Adrenal gland (tissue), 12 donors: ENCODE results near the gene IFT88. TPM values are rescaled to one million over a fixed set of nuclear protein-coding genes. Genes with fewer than 3 reads are reported as not detected.

Experiments
- DNase-seq, 7 donors: peaks; one replicate each; pipeline ENCODE4 v3.0.0-alpha.2; 2019 to 2020
- H3K27ac ChIP-seq, 5 donors: fragments of 200-600 bp; sonication (generic) in 4 of 5; 1 replicate in 3 of 5; 2 replicates in 2 of 5; pipeline versions ENCODE4 v1.5.1 to v1.8.0; 2016 to 2020; ENCODE audit warnings: mild to moderate bottlenecking in 1 of 5
- H3K27me3 ChIP-seq: fragments of 200-600 bp; 2 replicates; pipeline ENCODE4 v1.8.0; 2021
- H3K36me3 ChIP-seq, 2 donors: fragments of 200-600 bp; replicated peaks in 1 of 2; 1 replicate in 1 of 2; 2 replicates in 1 of 2; pipeline versions ENCODE4 v1.5.1 to v1.8.0; 2018 to 2022
- H3K4me1 ChIP-seq, 2 donors: fragments of 200-600 bp; replicated peaks in 1 of 2; 1 replicate in 1 of 2; 2 replicates in 1 of 2; pipeline versions ENCODE4 v1.5.1 to v1.8.0; 2018 to 2021
- H3K4me3 ChIP-seq, 4 donors: fragments of 200-600 bp; sonication (generic) in 3 of 4; one replicate each; pipeline ENCODE4 v1.5.1; 2016 to 2018
- H3K9me3 ChIP-seq, 3 donors: fragments of 200-600 bp; sonication (generic) in 1 of 3; replicated peaks in 1 of 3; 1 replicate in 2 of 3; 2 replicates in 1 of 3; pipeline versions ENCODE4 v1.5.1 to v1.8.0; 2016 to 2021
- CTCF ChIP-seq, 6 experiments: fragments of 450-650 bp in 4 of 6; fragments of 200-600 bp in 2 of 6; sonication (generic) in 1 of 6; IDR thresholded peaks; 1 replicate in 5 of 6; 2 replicates in 1 of 6; pipeline versions ENCODE4 v1.5.1 to v1.8.0; 2016 to 2021; ENCODE audit warnings: antibody characterized with exemption in 6 of 6, mild to moderate bottlenecking in 2 of 6, moderate library complexity in 1 of 6
- POLR2A ChIP-seq, 2 donors: fragments of 450-650 bp; IDR thresholded peaks; one replicate each; pipeline ENCODE4 v1.6.1; 2017; ENCODE audit warnings: antibody characterized with exemption in 2 of 2, mild to moderate bottlenecking in 2 of 2, moderate library complexity in 1 of 2
- WGBS, 4 donors: extraction: QIAGEN DNeasy Blood & Tissue Kit in 2 of 4; methylation state at CpG; one replicate each; pipeline versions ENCODE4 v1.1.5 to v1.1.7; 2013 to 2017; 5-methylcytosine and 5-hydroxymethylcytosine counted together
- intact Hi-C, 2 donors: fragments of 100-400 bp; cut with DNase I; formaldehyde crosslinking; loops; one replicate each; pipeline versions ENCODE4 v1.14.1 to v1.15.0; 2022 to 2023
- polyA plus RNA-seq, 3 donors: library from polyadenylated mRNA; stranded (reverse); fragments of 200-250 nt in 2 of 3; fragments of 350-450 nt in 1 of 3; fragmentation: Illumina TruSeq in 1 of 3; extraction: RNeasy Lipid Tissue Mini Kit (QIAGEN cat#74804) in 1 of 3; gene quantifications; one replicate each; pipeline ENCODE4 v1.2.3, GENCODE V29; 2013 to 2014
- small RNA-seq, 2 donors: library from RNA; depleted of rRNA; stranded (forward); fragments of <200 nt; gene quantifications; one replicate each; pipeline ENCODE3, GENCODE V24; 2016
- total RNA-seq, 9 donors: library from RNA; depleted of rRNA in 4 of 9; stranded (reverse); fragments of >200 nt in 4 of 9; fragments of 120-200 nt in 1 of 9; fragmentation: NEBNext Ultra II Directional in 1 of 9; extraction: Animal tissue kit (Norgen Biotek cat#: 25700) in 1 of 9; gene quantifications; one replicate each; pipeline versions ENCODE4 v1.1.0 to v1.2.4, GENCODE V29; 2013 to 2023
- donor health status: healthy with polysubstance abuse.
- donor health status: Bipolar disorder and iron deficiency.
- donor health status: DM: yes; HTN: yes; CAD: no.
- donor health status: DM: no; HTN: no; CAD: no.
- donor health status: DM: no; HTN: no; CAD: no.
- donor health status: DM: yes; HTN: yes; CAD: no.

The IFT88 gene
- total and polyA plus RNA-seq, 12 donors: 7.0 to 22.9 (median 15.2) TPM

GRCh38 chr13:20740021-20740420 lies 173.1 kb downstream of the IFT88 start:
- no peaks in the 10 kb centered on the region for H3K27me3 ChIP-seq
- H3K27ac ChIP-seq: no peak overlapping the region
- no peak overlapping the region for H3K4me3 ChIP-seq
- H3K4me1 ChIP-seq: no peaks in the 10 kb centered on the region
- H3K36me3 ChIP-seq: no peaks in the 10 kb centered on the region
- intact Hi-C loops: no loop called here
- H3K9me3 ChIP-seq: no peaks in the 10 kb centered on the region
- WGBS, 4 donors: 91 to 98% (median 96%) methylated on average over 15 to 22 of the region's 22 CpGs
- no peak for DNase-seq
- TF ChIP-seq CTCF (IDR thresholded peaks at IDR 0.05): no peak
- no peak for TF ChIP-seq POLR2A (IDR thresholded peaks at IDR 0.05)

Small RNA genes lying within 50 kb of the gene (small RNA-seq; reads per million reads assigned to genes)
- 0.12 to 0.17 reads per million in 2 donors for gene RNU2-7P

Other genes starting within 250 kb of the IFT88 start
- 10 to 100 TPM; 10.6 to 68.0 (median 50.2) TPM for gene CRYL1, start 41.3 kb upstream of the IFT88 start, total RNA-seq
- gene CRYL1, start 41.3 kb upstream of the IFT88 start, polyA plus RNA-seq: 10 to 100 TPM; 17.0 to 36.3 (median 22.4) TPM
- 1 to 10 TPM in 7 of 9 donors, under 1 TPM in 2; 0.47 to 3.8 (median 2.0) TPM for gene IL17D, start 136.5 kb downstream of the IFT88 start, total RNA-seq
- gene IL17D, start 136.5 kb downstream of the IFT88 start, polyA plus RNA-seq: under 1 TPM; 0.64 to 0.94 (median 0.75) TPM
- gene EEF1AKMT1, start 206.8 kb downstream of the IFT88 start, total RNA-seq: 10 to 100 TPM in 8 of 9 donors, 1 to 10 TPM in 1; 6.8 to 16.2 (median 13.3) TPM
- gene EEF1AKMT1, start 206.8 kb downstream of the IFT88 start, polyA plus RNA-seq: 10 to 100 TPM; 11.4 to 20.0 (median 15.5) TPM